PC-9 (cell line): ENCODE measurements around the gene SUN3.

Experiments used
- CTCF ChIP-seq: fragments of 200-600 bp; sonication (generic); conservative IDR thresholded peaks from 2 replicates; pipeline ENCODE4 v1.6.1; 2017; ENCODE audit warnings: mixed run types, antibody characterized with exemption, mild to moderate bottlenecking, moderate library complexity
- EZH2 ChIP-seq: fragments of 200-600 bp; sonication (generic); IDR thresholded peaks from 2 replicates; pipeline ENCODE4 v1.8.0; 2017; ENCODE audit warnings: antibody characterized with exemption, low read depth

- TF ChIP-seq CTCF (no peak), EZH2 (no peak)
These were observed 50.1 kb downstream of the SUN3 start for GRCh38 chr7:47978790-47979144.
